CD14-positive monocyte (primary cell): ENCODE data around the gene PLA2G3. TPM values are rescaled to one million over a fixed set of nuclear protein-coding genes. Genes with fewer than 3 reads are reported as not detected.

Experiments
- DNase-seq, 3 donors: peaks; one replicate each; pipeline ENCODE4 v3.0.0-alpha.2; 2011 to 2022
- H2AFZ ChIP-seq: 2 replicates; pipeline ENCODE4 v1.6.0; 2012; ENCODE audit warnings: mild to moderate bottlenecking, low read depth, low read length, inconsistent platforms; ENCODE audit not compliant: insufficient read depth, poor library complexity, severe bottlenecking
- H3K27ac ChIP-seq, 2 donors: 1 replicate in 1 of 2; 2 replicates in 1 of 2; pipeline ENCODE4 v1.5.1; 2012 to 2013; ENCODE audit warnings: low read length in 2 of 2, control low read depth in 1 of 2, inconsistent platforms in 1 of 2, low read depth in 1 of 2, mild to moderate bottlenecking in 1 of 2
- H3K27me3 ChIP-seq, 2 donors: one replicate each; pipeline versions ENCODE4 v1.6.0 to v1.6.1; 2011 to 2013; ENCODE audit warnings: low read length in 2 of 2; ENCODE audit not compliant: control insufficient read depth in 2 of 2, insufficient read depth in 2 of 2
- H3K36me3 ChIP-seq, 2 donors: replicated peaks in 1 of 2; 1 replicate in 1 of 2; 2 replicates in 1 of 2; pipeline versions ENCODE4 v1.5.1 to v1.6.1; 2012 to 2013; ENCODE audit warnings: low read length in 2 of 2, control low read depth in 1 of 2, inconsistent platforms in 1 of 2, mild to moderate bottlenecking in 1 of 2; ENCODE audit not compliant: insufficient read depth in 2 of 2, control insufficient read depth in 1 of 2
- H3K4me1 ChIP-seq, 2 donors: 1 replicate in 1 of 2; 2 replicates in 1 of 2; pipeline versions ENCODE4 v1.5.1 to v1.6.1; 2012 to 2013; ENCODE audit warnings: low read length in 2 of 2, control low read depth in 1 of 2, inconsistent platforms in 1 of 2, mild to moderate bottlenecking in 1 of 2, moderate library complexity in 1 of 2; ENCODE audit not compliant: insufficient read depth in 2 of 2, control insufficient read depth in 1 of 2
- H3K4me2 ChIP-seq: replicated peaks from 2 replicates; pipeline ENCODE3; 2012; ENCODE audit warnings: low read length, moderate library complexity, mild to moderate bottlenecking; ENCODE audit not compliant: poor library complexity, severe bottlenecking; ENCODE audit errors: extremely low read depth
- H3K4me3 ChIP-seq, 3 experiments: fragments of 200-600 bp in 1 of 3; sonication (generic) in 1 of 3; replicated peaks in 1 of 3; 1 replicate in 2 of 3; 2 replicates in 1 of 3; pipeline ENCODE4 v1.5.1; 2011 to 2013; ENCODE audit warnings: low read length in 3 of 3, mild to moderate bottlenecking in 3 of 3, control low read depth in 2 of 3, low read depth in 2 of 3, inconsistent platforms in 1 of 3, moderate library complexity in 1 of 3
- H3K79me2 ChIP-seq: 2 replicates; pipeline ENCODE4 v1.6.0; 2012; ENCODE audit warnings: mild to moderate bottlenecking, control low read depth, inconsistent platforms, low read length, moderate library complexity; ENCODE audit not compliant: insufficient read depth
- H3K9ac ChIP-seq: 2 replicates; pipeline ENCODE4 v1.6.0; 2017; ENCODE audit warnings: low read length, mild to moderate bottlenecking; ENCODE audit not compliant: insufficient read depth, poor library complexity, severe bottlenecking
- H3K9me3 ChIP-seq, 2 donors: replicated peaks in 1 of 2; 1 replicate in 1 of 2; 2 replicates in 1 of 2; pipeline versions ENCODE4 v1.5.1 to v1.6.1; 2012 to 2013; ENCODE audit warnings: low read length in 2 of 2, control low read depth in 1 of 2; ENCODE audit not compliant: control insufficient read depth in 1 of 2, insufficient read depth in 1 of 2
- H4K20me1 ChIP-seq: 2 replicates; pipeline ENCODE4 v1.6.0; 2012; ENCODE audit warnings: mild to moderate bottlenecking, low read length, control low read depth, moderate library complexity; ENCODE audit not compliant: insufficient read depth
- H3K27ac Mint-ChIP-seq, 7 donors: one replicate each; pipeline ENCODE4 v1.8.0; 2020; ENCODE audit warnings: mild to moderate bottlenecking in 7 of 7, mixed read lengths in 7 of 7, moderate library complexity in 6 of 7, inconsistent platforms in 2 of 7
- H3K27me3 Mint-ChIP-seq, 3 donors: one replicate each; pipeline ENCODE4 v1.8.0; 2021 to 2022; ENCODE audit warnings: low read depth in 3 of 3, mild to moderate bottlenecking in 3 of 3, mixed read lengths in 3 of 3, moderate library complexity in 3 of 3, inconsistent platforms in 1 of 3
- H3K36me3 Mint-ChIP-seq, 2 donors: one replicate each; pipeline ENCODE4 v1.8.0; 2020; ENCODE audit warnings: mixed read lengths in 2 of 2, inconsistent platforms in 1 of 2, mild to moderate bottlenecking in 1 of 2
- H3K4me1 Mint-ChIP-seq: one replicate; pipeline ENCODE4 v1.8.0; 2020; ENCODE audit warnings: mild to moderate bottlenecking, mixed read lengths
- H3K4me3 Mint-ChIP-seq, 2 donors: one replicate each; pipeline ENCODE4 v1.8.0; 2020; ENCODE audit warnings: mild to moderate bottlenecking in 2 of 2, mixed read lengths in 2 of 2, moderate library complexity in 1 of 2
- H3K9me3 Mint-ChIP-seq, 7 donors: one replicate each; pipeline ENCODE4 v1.8.0; 2020 to 2022; ENCODE audit warnings: mixed read lengths in 7 of 7, mild to moderate bottlenecking in 6 of 7, moderate library complexity in 6 of 7, inconsistent platforms in 2 of 7
- CTCF ChIP-seq: fragments of 200-600 bp; IDR thresholded peaks from one replicate; pipeline ENCODE4 v1.8.0; 2022; ENCODE audit warnings: antibody characterized with exemption, mild to moderate bottlenecking
- WGBS: methylation state at CpG from one replicate; pipeline ENCODE4 v1.1.5; 2013; ENCODE audit warnings: missing lambda C conversion rate; ENCODE audit not compliant: insufficient coverage; 5-methylcytosine and 5-hydroxymethylcytosine counted together
- intact Hi-C, 2 donors: fragments of 100-400 bp; cut with micrococcal nuclease; formaldehyde crosslinking; loops; one replicate each; pipeline versions ENCODE4 v1.15.0 to v1.15.1; 2023
- polyA plus RNA-seq, 3 donors: library from polyadenylated mRNA; depleted of rRNA in 1 of 3; unstranded in 2 of 3; stranded (reverse) in 1 of 3; fragments of 300-500 nt in 2 of 3; fragments of >200 nt in 1 of 3; fragmentation: Illumina TruSeq in 2 of 3; gene quantifications; 1 replicate in 2 of 3; 2 replicates in 1 of 3; pipeline ENCODE4 v1.2.3, GENCODE V29; 2012 to 2021

PLA2G3 gene
- polyA plus RNA-seq, 3 donors = not detected

DNA sequence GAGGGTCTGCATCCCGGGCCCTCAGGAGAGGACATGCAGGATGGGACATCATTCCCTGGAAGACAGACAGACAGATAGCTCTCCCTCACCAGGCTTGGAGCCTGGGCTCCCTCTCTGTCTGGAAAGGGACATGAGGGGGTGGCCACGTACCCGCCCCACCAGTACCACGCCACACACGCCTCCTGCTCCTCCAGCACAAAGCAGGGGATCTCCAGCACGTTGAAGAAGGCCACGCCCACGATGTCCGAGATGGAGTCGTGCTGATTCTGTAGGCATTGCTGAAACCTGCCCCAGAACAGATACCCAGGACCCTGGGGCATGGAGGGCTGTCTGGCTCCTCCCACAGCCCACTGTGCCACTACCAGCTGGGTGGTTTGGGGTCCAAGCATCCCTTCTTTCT, 2.2 kb downstream of the PLA2G3 start:
- no peak overlapping the region for H3K4me3 ChIP-seq
- H3K36me3 Mint-ChIP-seq = no peaks in the 10 kb centered on the region
- intact Hi-C loops = no loop called here

DNA sequence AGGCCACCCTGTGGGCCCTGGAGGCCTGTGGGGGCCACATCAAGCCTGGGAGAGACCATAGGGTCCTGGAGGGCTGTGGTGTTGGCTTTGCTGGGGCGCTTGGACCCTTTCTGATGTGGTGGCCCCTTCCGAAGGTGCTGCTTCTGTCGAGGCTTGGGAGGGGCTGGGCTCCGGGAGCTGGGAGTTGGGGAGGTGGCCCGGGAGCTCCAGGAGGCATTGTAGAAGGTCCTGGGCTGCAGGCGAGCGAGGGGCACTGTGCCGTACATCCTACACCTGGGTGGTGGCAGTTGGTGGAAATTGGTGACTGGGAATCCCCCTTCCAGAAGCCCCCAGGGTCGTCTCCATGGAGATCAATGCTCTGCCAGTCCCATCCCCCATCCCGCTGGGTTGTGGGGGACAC, 2.6 kb downstream of the PLA2G3 start:
- TF ChIP-seq CTCF = no peak
- Histone ChIP-seq H3K4me3 (no peak overlapping the region), H3K4me2 (no peak overlapping the region), H3K27ac (no peak overlapping the region), H3K9me3 (no peaks in the 10 kb centered on the region), H3K27me3 (peaks cover 0 to 2% of the 10 kb centered on the region in 2 donors), H4K20me1 (no peaks in the 10 kb centered on the region), H3K36me3 (no peaks in the 10 kb centered on the region), H3K79me2 (no peaks in the 10 kb centered on the region), H3K9ac (no peak overlapping the region), H3K4me1 (no peaks in the 10 kb centered on the region), H2AFZ (no peak overlapping the region)
- peaks cover 1% of the 10 kb centered on the region for H3K4me1 Mint-ChIP-seq
- H3K4me3 Mint-ChIP-seq = no peak overlapping the region
- H3K27me3 Mint-ChIP-seq = peaks cover 4 to 12% (median 8%) of the 10 kb centered on the region in 3 donors
- intact Hi-C loops = no loop called here
- peaks cover 0 to 2% (median 0%) of the 10 kb centered on the region in 7 donors for H3K9me3 Mint-ChIP-seq
- WGBS = 80% methylated on average over 2 of the region's 10 CpGs
- no peaks in the 10 kb centered on the region for H3K36me3 Mint-ChIP-seq
- no peak for DNase-seq
- H3K27ac Mint-ChIP-seq = no peak overlapping the region

More for the DNA sequence above, 2.2 kb downstream of the PLA2G3 start:
- H3K79me2 ChIP-seq = no peaks in the 10 kb centered on the region
- no peaks in the 10 kb centered on the region for H3K9me3 ChIP-seq
- no peak for DNase-seq
- H2AFZ ChIP-seq = no peak overlapping the region
- H3K27ac ChIP-seq = no peak overlapping the region
- Mint-ChIP-seq H3K4me3 (no peak overlapping the region), H3K27me3 (peaks cover 4 to 12% (median 10%) of the 10 kb centered on the region in 3 donors), H3K4me1 (peaks cover 1% of the 10 kb centered on the region), H3K9me3 (peaks cover 0 to 2% (median 0%) of the 10 kb centered on the region in 7 donors), H3K27ac (no peak overlapping the region)
- TF ChIP-seq CTCF = no peak
- H3K9ac ChIP-seq = no peak overlapping the region
- H3K27me3 ChIP-seq = peaks cover 0 to 2% of the 10 kb centered on the region in 2 donors
- H3K4me1 ChIP-seq = no peaks in the 10 kb centered on the region
- H3K36me3 ChIP-seq = no peaks in the 10 kb centered on the region
- H4K20me1 ChIP-seq = no peaks in the 10 kb centered on the region
- H3K4me2 ChIP-seq = no peak overlapping the region
- 90% methylated on average over 10 of the region's 10 CpGs for WGBS
